ENCODE results near the gene MAPK12. TPM values are rescaled to one million over a fixed set of nuclear protein-coding genes. Genes with fewer than 3 reads are reported as not detected.

The MAPK12 gene
- total and polyA plus RNA-seq, 12 donors = 10.6 to 23.0 (median 16.1) TPM

GRCh38 chr22:50281384-50281760 is 19.9 kb upstream of the MAPK12 start:
- Histone ChIP-seq H3K27ac (peak overlapping the region in 2 of 10 donors; percentile 39 to 45), H3K27me3 (no peaks in the 10 kb centered on the region), H3K9me3 (no peaks in the 10 kb centered on the region), H3K4me1 (peaks cover 0 to 15% (median 0%) of the 10 kb centered on the region in 9 donors), H3K36me3 (peaks cover 7 to 95% (median 68%) of the 10 kb centered on the region in 9 donors), H3K4me3 (no peak overlapping the region)
- TF ChIP-seq, protein P1, sequence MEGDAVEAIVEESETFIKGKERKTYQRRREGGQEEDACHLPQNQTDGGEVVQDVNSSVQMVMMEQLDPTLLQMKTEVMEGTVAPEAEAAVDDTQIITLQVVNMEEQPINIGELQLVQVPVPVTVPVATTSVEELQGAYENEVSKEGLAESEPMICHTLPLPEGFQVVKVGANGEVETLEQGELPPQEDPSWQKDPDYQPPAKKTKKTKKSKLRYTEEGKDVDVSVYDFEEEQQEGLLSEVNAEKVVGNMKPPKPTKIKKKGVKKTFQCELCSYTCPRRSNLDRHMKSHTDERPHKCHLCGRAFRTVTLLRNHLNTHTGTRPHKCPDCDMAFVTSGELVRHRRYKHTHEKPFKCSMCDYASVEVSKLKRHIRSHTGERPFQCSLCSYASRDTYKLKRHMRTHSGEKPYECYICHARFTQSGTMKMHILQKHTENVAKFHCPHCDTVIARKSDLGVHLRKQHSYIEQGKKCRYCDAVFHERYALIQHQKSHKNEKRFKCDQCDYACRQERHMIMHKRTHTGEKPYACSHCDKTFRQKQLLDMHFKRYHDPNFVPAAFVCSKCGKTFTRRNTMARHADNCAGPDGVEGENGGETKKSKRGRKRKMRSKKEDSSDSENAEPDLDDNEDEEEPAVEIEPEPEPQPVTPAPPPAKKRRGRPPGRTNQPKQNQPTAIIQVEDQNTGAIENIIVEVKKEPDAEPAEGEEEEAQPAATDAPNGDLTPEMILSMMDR (IDR thresholded peaks at IDR 0.05) = no peak
- peak in 1 of 8 donors; percentile 1 for ATAC-seq
- DNase-seq = no peak
- intact Hi-C loops (cut with DNase I) = no loop called here
- WGBS, 2 donors = 93 to 96% methylated on average over 32 to 36 of the region's 36 CpGs

DNA sequence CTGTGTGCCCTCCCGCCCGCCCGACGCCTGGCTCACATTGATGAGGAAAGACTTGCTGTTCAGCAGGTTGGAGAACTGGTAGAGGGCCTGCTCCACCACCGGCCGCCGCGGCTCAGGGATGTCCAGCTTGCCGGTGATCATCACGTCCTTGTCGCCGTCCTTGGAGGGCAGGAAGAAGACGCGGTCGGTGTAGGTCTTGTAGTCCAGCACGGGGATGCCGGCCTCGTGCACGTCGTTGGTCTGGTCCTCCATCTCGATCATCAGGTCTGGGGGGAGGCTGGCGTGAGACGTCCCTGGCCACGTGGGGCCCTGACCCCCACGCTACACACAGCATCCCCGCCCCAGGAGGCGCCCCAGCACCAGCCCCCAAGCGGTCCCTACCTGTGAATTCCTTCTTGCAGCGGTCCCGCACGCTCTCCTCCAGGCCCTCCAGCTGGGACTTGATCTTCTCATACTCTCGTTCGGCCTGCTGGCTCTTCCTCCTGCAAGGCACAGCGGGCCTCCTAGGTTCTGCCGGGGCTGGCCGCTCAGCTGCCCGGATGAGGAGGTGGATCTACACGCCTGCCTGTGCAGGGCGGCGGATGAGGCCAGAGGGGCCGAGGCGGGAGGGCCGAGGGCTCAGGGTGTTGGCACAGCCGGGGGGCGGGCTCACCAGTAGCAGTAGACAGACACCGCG is 19.4 kb upstream of the MAPK12 start:
- H3K27ac ChIP-seq = no peak overlapping the region
- TF ChIP-seq, protein P1 (IDR thresholded peaks at IDR 0.05) = no peak
- H3K9me3 ChIP-seq = no peaks in the 10 kb centered on the region

DNA sequence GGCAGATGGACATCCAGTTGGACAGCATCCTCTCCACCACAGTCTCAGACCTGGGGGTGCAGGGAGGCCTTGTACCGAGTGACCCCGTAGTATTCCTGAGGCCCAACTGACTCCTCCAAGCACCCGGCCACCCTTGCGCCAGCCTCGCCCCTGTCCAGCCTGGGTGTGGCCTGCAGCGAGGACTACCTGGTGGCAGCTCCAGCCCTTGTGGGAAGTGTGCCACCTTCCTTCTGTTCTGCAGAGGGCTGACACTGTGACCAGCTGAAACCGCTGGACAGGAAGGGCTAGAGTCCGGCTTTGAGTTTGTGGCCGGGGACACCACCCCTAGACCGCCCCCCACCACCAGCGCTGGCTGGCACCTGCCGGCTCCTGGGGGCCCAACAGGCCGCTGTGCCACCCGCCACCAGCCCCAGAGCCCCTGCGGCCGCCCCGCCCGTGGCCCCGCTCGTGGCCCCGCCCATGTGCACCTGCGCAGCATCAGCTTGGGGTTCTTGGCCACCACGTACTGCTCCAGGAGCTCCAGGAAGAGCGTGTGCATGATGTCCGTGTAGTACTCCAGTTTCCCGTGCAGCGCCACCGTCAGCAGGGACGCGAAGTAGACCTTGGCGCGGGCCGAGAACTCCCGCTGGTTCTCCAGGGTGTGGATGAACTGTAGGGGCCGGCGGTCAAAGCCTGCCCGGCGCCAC is 18.7 kb upstream of the MAPK12 start:
- intact Hi-C loops (cut with DNase I) = no loop called here

More for the DNA sequence above, 19.4 kb upstream of the MAPK12 start:
- intact Hi-C loops (cut with DNase I) = no loop called here
- no peak for DNase-seq
- H3K27me3 ChIP-seq = no peaks in the 10 kb centered on the region
- WGBS, 2 donors = 92 to 97% methylated on average over 47 of the region's 47 CpGs
- no peak overlapping the region for H3K4me3 ChIP-seq
- no peak for ATAC-seq
- H3K36me3 ChIP-seq = peaks cover 5 to 95% (median 64%) of the 10 kb centered on the region in 9 donors
- H3K4me1 ChIP-seq = peaks cover 0 to 15% (median 0%) of the 10 kb centered on the region in 9 donors

GRCh38 chr22:50278956-50279619 is 17.6 kb upstream of the MAPK12 start:
- TF ChIP-seq, protein P1 (IDR thresholded peaks at IDR 0.05) = no peak
- Histone ChIP-seq H3K9me3 (no peaks in the 10 kb centered on the region), H3K4me3 (no peak overlapping the region), H3K27ac (no peak overlapping the region), H3K36me3 (peaks cover 3 to 95% (median 71%) of the 10 kb centered on the region in 9 donors), H3K27me3 (no peaks in the 10 kb centered on the region), H3K4me1 (peaks cover 0 to 17% (median 3%) of the 10 kb centered on the region in 9 donors)
- DNase-seq (no peak), ATAC-seq (no peak)
- WGBS, 2 donors = 92 to 93% methylated on average over 28 to 30 of the region's 30 CpGs
- intact Hi-C loops (cut with DNase I) = loop anchor here in 3 of 10 donors (5.0 kb wide), 2 partner anchors 43 to 48 kb away; partner anchors contain the start of gene DENND6B (in 2 of the 3)

More for the DNA sequence above, 18.7 kb upstream of the MAPK12 start:
- Histone ChIP-seq H3K4me1 (peaks cover 0 to 15% (median 0%) of the 10 kb centered on the region in 9 donors), H3K27ac (no peak overlapping the region), H3K4me3 (no peak overlapping the region), H3K36me3 (peaks cover 3 to 99% (median 69%) of the 10 kb centered on the region in 9 donors), H3K9me3 (no peaks in the 10 kb centered on the region), H3K27me3 (no peaks in the 10 kb centered on the region)
- TF ChIP-seq, protein P1 (IDR thresholded peaks at IDR 0.05) = no peak
- DNase-seq (no peak), ATAC-seq (no peak)
- 96% methylated on average over 38 of the region's 38 CpGs for WGBS, 2 donors

Measured in heart right ventricle (tissue), 16 donors.